Middle frontal gyrus (tissue), 1 donor: ENCODE data around the gene ANKRD42.
"Not testable (repeated sequence)": the region's sequence is repeated elsewhere in the genome, so short reads cannot be mapped to it uniquely, and the experiment has no call there.

ENCODE experiments used
- DNase-seq: peaks from one replicate; pipeline ENCODE4 v3.0.0-alpha.2; 2015; ENCODE audit warnings: low spot score; ENCODE audit errors: extremely low spot score

ANKRD42 gene

DNA sequence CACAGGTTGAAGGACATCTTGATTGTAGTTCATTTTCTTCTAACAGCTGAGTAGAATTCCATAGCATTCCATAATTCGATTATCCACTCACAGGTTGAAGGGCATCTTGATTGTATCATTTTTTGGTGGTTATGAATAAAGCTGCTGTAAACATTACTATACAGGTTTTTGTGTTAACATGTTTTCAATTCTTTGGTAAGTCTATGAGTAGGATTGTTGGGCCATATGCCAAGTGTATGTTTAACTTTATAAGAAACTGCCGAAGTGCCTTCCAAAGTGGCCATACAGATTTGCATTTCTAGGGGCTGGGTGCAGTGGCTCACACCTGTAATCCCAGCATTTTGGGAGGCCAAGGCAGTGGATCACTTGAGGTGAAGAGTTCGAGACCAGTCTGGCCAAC, 44.6 kb downstream of the ANKRD42 start:
- no peak for DNase-seq

DNA sequence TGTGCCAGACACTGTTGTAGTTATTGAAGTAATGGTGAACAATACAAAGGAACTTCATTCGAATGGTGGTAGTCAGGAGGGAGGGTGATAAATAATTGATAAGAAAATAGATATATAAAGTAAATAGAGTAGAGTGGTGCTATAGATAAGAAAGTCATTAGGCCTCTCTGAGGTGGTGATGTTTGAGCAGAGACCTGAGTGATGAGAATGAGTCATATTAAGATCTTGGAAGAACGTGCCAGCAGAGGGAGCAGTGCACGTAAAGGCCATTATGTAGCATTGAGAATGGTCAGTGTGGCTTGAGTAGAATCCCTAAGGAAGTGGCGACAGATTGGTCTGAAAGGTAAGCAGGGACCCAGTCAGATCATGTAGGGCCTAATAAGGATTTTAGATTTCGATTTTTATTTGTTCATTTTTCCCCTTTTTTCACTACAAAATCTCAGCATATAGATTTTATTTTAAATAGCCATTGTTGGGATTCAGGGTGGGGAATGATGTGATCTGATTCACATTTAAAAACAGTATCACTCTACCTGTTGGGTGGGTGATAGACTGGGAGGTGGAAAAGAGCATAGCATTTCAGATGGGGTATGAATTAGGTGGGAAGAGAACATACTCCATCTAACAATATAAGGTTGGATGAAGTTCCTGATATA, 47.9 kb downstream of the ANKRD42 start:
- no peak for DNase-seq

DNA sequence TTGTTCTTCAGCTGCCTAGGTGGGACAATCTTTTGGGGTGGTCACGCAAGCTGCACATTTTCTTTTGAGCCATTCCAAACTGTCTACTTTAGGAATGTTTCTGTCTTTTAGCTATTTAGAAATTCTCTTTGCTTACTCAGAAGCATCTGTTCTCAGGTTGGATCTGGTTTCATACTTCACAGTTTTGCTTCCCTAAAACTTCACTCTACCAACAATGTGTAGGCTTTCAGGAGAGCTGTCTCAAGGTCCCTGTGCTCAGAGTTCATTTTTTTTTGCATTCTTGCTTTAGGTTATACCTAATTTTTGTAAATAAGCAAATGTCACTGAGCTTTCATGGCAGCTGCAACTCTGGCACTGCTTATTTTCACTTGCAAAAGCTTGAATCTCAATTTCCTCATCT, 55.9 kb downstream of the ANKRD42 start:
- DNase-seq: no peak

DNA sequence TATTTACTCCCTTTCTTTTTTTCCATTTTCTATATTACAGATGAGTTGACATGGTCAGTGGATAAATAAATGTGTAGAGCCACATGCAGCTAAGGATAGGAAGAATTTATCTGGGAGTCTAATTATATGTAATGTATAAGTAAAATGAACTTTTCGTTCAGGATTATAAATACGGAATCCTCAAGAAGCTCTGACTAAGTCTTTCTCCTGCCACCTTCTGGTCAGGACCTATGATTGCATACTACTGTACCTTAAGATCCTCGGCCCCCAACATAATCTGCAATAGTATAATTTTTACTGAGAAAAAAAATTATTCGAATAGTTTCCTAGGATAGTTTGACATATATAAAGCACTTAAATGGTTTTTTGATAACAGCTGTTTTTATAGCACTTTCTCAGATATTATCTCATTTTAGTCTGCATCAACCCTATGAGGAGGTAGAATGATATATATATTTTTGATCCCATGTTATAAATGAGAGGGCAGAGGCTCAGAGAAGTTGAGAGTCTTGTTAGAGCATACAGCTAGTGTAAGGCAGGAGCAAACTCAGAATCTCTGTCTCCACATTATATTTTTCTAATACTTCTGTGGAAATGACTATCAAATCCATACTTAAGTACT, 56.6 kb downstream of the ANKRD42 start:
- DNase-seq: peak; percentile 33

DNA sequence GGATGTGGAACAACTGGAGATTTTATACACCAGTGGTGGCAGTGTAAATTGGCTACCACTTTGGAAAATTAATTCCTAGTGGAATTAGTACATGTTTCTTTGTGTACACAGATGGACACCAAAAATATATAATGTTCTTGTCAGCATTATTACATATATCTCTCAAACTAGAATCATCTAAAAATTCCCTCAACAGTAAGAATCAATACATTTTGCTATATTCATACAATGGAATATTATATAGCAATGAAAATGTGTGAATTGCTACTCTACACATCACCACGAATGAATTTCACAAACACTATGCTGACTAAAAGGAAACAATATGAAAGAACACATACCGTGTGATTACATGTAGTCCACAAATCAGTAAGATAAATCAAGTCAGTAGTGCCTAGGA, 58.8 kb downstream of the ANKRD42 start:
- DNase-seq: no peak

DNA sequence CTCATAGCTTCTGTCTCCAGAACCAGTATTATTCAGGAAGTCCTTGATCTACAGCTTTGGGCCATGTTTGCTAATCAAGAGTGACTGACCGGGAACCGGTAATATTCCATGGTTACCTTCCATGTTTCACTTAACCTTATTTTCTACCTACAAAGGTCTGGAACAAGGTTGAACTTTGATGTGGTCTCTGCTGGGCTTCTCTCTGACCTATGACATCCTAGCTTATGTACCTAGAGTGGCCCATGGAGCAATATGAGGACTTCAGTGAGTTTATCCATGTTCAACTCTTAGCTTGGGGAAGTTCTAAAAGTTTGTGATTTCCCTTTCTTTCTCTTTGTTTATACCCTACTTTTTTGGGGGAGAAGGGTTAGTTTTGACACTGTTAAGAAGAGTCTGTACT, 59.4 kb downstream of the ANKRD42 start:
- no peak for DNase-seq

DNA sequence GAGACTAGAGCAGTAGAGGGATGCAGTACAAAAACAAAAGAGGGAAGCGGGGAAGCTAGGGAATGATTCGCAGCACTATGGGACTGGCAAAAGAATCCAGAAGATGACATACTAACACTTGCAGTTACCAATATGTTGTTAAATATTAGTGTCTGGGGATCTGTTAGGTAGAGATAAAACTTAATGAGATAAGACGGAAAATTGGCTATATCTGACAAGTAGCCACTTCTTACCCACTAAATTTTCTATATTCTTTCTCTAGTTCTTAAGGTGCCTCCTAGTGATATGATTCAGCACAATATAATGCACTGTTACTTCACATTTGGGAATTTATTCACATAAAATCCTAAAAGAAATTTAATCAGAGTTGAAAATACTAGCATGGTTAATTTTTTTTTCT, 61.9 kb downstream of the ANKRD42 start:
- DNase-seq: no peak

DNA sequence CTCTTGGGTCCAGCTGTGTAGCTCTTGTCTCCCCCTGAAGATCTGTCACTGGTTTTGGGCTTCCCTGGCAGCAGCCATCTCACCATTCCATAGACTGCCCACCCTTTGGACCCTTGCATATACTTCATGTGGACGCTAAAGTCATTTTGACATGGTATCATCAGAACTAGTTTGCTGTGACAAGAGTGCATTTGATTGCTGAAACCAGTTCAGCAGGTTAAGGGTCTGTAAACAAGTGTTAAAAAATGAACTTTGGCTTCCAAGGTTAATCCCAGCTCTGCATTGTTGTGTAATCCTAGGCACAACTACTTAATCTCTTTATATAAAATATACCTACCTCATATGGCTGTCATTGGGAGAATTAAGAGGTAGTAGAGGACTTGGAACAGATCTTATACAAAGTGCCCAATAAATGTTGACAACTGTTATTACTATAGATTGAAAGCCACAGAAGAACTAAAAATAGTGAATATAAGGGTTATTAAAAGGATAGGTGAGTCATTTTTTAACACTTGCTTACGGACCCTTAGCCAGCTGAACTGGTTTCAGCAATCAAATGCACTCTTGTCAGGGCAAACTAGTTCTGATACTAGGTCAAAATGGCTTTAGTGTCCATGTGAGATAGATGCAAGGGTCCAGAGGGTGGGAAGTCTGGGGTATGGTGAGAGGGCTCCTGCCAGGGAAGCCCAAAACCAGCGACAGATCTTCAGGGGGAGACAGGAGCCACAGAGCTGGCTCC, 63.3 kb downstream of the ANKRD42 start:
- no peak for DNase-seq

DNA sequence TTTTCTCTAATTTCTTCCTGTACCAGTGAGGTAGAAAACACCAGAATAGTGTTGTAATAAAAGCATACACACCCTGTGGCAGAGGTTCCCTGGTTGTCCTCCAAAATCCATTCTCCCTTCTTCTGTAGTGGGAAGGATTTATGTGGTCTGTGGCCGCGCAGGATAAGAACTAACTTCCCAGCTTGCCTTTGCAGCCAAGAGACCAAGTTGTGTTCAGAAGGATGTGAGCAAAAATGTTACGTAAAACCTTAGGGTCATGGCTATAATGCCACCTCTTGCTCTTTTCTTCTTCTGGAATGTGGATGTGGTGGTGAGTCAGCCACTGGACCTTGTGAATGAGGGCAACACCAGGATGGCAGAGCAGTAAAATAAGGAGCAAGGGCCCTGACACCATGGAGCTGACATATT, 64.3 kb downstream of the ANKRD42 start:
- DNase-seq: no peak

DNA sequence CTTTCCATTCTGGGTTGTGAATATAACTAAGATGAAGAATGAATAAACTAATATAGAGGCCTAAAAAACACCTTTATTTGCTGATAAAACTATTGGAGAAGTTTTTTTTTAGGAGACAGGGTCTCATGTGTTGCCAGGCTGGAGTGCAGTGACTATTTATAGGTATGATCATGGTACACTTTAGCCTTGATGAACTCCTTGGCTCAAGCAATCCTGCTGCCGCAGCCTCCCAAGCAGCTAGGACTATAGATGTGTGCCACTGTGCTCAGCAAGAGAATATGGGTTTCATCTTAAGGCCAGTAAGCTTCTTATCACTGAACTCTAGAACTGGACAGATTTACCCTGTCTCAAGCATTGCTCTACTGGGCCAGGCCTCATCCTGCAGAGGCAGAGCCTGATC, 66.0 kb downstream of the ANKRD42 start:
- DNase-seq: no peak

DNA sequence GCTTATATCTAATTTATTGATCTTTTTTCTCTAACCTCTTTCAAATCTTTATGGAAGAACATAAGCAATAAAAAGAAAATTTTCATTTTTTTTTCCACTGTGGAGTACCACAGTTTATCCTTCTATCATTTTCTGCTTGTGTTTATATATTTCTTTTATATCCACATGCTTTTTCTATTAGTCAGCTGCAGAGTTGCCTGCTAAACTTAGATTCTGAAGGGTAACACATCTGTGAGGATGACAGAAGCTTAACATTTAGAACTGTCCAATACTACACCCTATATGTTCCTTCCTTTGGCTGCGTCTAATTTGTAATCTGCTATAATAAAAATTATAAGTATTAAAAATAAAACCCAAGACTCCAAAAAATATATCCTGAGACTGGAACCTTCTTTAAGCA, 71.8 kb downstream of the ANKRD42 start:
- DNase-seq: no peak

DNA sequence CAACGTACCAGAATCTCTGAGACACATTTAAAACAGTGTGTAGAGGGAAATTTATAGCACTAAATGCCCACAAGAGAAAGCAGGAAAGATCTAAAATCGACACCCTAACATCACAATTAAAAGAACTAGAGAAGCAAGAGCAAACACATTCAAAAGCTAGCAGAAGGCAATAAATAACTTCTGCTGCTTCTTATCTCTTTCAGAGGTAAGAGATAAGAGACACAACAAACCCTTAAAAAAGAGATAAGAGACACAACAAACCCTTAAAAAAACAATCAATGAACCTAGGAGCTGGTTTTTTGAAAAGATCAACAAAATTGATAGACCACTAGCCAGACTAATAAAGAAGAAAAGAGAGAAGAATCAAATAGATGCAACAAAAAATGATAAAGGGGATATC, 75.6 kb downstream of the ANKRD42 start:
- not testable (repeated sequence) for DNase-seq

DNA sequence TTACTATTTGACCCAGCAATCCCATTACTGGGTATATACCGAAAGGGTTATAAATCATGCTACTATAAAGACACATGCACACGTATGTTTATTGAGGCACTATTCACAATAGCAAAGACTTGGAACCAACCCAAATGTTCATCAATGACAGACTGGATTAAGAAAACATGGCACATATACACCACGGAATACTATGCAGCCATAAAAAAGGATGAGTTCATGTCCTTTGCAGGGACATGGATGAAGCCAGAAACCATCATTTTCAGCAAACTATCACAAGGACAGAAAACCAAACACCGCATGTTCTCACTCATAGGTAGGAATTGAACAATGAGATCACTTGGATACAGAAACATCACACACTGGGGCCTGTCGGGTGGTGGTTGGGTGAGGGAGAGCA, 78.2 kb downstream of the ANKRD42 start:
- not testable (repeated sequence) for DNase-seq

DNA sequence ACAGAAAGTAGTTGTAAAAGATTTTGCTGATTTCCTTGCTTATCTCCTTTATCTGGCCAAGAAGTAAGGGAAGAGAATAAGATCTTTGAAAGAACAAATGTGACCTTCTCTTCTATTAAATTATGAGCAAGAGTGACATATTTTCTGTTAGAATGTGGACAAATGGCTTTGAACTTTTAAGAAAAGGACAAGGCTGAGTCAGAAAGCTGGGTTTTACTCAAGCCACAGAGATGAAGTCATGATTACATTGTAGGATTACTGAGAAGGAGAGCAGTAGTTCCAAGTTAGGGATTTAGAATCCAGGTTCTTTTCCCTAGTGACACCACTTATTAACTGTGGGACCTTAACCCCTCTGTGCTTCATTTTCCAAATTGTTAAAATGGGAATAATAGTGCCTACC, 79.1 kb downstream of the ANKRD42 start:
- DNase-seq: no peak

DNA sequence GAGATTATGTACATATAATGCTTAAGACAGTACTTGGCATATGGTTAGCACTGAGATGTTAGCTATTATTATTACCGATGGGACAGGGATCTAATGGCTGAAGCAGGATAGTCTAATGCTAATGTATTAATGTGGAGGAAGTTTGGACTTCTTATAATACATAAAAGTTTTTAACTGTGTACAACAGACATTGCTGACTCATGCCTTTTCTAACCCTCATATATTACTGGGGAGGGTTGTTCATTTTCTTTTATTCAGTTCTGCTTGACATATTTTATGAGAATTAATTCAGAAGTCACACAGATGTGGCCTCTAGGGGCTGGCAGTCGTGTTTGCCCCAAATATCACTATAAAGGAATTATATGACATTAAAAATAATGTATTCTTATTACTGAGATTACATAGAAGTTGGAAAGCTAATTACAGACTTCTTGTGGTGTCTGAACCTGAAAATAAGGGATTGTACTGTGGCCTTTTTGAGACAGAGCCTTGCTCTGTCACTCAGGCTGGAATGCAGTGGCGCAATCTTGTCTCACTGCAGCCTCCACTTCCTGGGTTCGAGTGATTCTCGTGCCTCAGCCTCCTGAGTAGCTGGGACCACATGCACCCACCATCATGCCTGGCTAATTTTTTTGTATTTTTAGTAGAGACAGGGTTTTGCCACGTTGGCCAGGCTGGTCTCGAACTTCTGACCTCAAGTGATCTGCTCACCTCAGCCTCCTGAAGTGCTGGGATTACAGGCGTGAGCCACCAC, 82.6 kb downstream of the ANKRD42 start:
- no peak for DNase-seq

DNA sequence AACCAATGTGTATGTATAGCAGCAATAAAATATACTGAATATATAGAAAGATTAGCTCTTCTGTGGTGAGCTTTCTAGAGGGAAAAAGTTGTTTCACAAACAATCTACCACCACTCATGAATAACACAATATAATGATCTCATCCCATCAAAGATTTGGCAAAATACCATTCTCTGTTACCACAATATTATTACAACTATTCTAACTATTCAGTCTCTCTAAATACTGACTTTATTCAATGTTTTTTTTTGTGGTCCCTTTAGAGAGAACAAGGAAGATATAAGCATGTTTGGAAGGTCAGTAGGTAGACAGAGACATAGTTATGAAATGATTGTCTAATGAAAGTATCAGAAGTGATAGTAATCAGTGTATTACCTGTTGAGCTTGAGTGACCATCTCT, 84.8 kb downstream of the ANKRD42 start:
- DNase-seq: no peak

DNA sequence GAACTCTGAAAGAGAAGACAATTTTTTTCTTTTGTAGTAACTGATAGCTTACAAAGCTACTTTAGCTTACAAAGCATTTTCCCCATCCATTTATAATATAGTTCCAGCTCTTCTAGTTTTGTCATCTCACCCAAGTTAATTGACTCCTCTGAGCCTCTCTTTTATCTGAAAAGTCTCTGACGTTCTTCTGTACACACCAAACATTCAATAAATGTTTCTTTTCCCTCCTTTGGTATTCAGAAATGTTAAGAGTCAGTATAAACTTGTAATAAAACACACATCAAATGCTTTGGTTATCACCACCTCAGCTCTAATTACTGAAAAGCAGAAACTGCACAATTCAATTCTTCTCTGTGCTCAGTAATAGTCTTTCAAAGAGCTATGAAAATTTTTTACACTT, 86.7 kb downstream of the ANKRD42 start:
- DNase-seq: no peak

DNA sequence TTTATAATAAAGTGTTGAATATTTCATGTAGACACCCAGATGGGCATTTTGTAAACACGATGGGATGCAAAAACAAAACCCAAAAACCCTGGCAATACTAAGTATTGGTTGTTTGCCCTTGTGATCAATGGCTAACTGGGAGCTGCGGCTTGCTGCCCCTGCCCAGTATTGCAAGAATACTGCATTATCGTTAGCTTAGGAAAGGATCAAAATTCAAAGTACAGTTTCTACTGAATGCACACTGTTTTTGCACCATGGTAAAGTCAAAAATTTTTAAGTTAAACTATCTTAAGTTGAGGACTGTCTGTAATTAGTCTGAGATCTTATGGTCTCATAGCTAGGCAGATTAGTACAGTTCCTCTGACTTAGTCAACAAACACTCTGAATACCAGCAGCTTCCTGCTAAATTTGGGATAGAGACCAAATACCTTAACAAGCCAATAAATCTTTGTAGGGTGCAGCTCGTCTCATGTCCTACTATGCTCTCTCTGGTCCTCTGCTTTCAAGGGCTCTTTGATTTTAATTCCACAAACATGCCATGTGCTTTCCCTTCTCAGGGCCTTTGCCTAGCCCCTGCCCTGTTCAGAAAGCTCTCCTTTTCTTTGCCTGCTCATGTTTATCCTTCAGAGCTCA, 88.7 kb downstream of the ANKRD42 start:
- no peak for DNase-seq

DNA sequence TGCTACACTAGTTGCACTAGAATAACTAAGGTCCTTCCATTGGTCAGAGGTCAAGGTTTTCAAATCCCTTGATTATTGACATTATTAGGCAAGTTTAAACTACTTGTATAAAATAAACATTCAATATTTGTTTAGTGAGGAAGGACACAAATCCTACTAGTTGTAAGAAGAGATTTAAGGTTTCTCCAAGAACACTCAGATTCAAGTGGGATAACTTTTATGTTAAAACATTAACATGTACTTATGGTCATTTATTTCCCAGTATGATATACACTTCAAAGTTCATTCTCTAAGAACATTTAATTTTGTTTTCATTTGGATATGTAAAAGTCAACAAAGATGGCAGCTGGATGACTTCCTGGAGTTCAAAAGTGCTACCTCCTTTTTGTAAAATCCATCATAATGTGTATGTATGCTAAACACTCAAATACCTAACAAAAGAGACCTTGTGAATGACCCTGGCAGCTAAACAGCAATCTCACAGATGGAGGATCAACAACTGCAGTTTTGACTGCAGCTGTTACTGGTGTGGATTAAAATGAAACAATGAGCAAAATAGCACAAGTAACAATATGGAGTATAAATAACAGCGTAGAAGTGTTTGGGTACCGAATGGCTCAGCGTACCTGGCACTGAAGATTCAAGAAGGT, 91.1 kb downstream of the ANKRD42 start:
- no peak for DNase-seq

DNA sequence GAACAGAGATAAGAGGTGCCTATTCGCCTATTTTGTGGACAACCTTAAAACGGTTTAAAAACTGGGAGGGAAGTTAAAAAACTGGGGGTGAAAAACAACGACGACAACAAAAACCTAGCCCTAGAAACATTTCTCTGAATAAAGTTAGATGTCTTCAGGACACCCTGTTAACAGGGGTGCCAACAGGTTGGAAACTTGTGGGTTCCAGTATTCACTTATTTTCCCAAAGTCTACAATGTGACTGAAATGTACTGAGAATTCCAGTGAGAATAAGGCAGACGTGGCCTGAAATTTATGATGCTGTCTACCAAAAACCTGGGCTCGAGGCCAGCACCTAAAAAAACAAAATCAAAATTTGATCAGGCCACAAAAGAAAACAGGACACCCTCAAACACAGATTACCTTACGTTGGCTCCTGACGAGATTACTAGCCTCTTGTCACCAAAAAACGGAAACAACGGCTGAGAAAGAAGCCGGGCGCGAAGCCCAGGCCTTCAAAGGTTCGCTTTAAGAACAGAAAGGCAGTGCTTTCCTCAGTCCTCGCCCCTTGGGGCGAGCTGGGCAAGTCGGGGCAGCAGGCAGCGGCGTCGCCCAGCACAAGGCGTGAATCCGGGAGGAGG, 91.7 kb downstream of the ANKRD42 start:
- no peak for DNase-seq
